ENCODE measurements around the gene CD151.

The CD151 gene

GRCh38 chr11:843086-843734, 10.5 kb downstream of the CD151 start:
- no peak for DNase-seq (ENCODE audit: low read depth)

GRCh38 chr11:843818-844692, 11.3 kb downstream of the CD151 start:
- DNase-seq (ENCODE audit: low read depth) = no peak

GRCh38 chr11:844693-845644, 12.2 kb downstream of the CD151 start:
- DNase-seq (ENCODE audit: low read depth) = no peak

- no peak for DNase-seq (ENCODE audit: low read depth)
These were observed 13.2 kb downstream of the CD151 start for GRCh38 chr11:845872-846495.

GRCh38 chr11:846496-847098, 13.8 kb downstream of the CD151 start:
- no peak for DNase-seq (ENCODE audit: low read depth)

GRCh38 chr11:847876-848275, 15.1 kb downstream of the CD151 start:
- no peak for DNase-seq (ENCODE audit: low read depth)

- no peak for DNase-seq (ENCODE audit: low read depth)
These were observed 15.7 kb downstream of the CD151 start for GRCh38 chr11:848380-848931.

GRCh38 chr11:849104-849824, 16.5 kb downstream of the CD151 start:
- DNase-seq (ENCODE audit: low read depth) = no peak

- DNase-seq (ENCODE audit: low read depth) = no peak
These were observed 17.4 kb downstream of the CD151 start for GRCh38 chr11:849951-850774.

GRCh38 chr11:850775-851763, 18.3 kb downstream of the CD151 start:
- no peak for DNase-seq (ENCODE audit: low read depth)

GRCh38 chr11:852762-853161, 20.0 kb downstream of the CD151 start:
- no peak for DNase-seq (ENCODE audit: low read depth)

GRCh38 chr11:853682-854448, 21.1 kb downstream of the CD151 start:
- DNase-seq (ENCODE audit: low read depth) = no peak

- DNase-seq (ENCODE audit: low read depth) = no peak
These were observed 22.0 kb downstream of the CD151 start for GRCh38 chr11:854601-855329.

GRCh38 chr11:855330-855674, 22.6 kb downstream of the CD151 start:
- no peak for DNase-seq (ENCODE audit: low read depth)

- no peak for DNase-seq (ENCODE audit: low read depth)
These were observed 23.0 kb downstream of the CD151 start for GRCh38 chr11:855796-856195.

GRCh38 chr11:856397-856796, 23.6 kb downstream of the CD151 start:
- DNase-seq (ENCODE audit: low read depth) = no peak

Data from stimulated activated CD8-positive, alpha-beta memory T cell treated with anti-CD3 and anti-CD28 coated beads, Interleukin-12 subunit alpha, Interleukin-12 subunit beta, amount 100 ng/mL, for 4 hours (primary cell).